DND-41 (cell line): ENCODE measurements around the gene MCEE.

ENCODE experiments used
- CTCF ChIP-seq: IDR thresholded peaks from 2 replicates; pipeline ENCODE4 v1.5.1; 2012; ENCODE audit warnings: borderline replicate concordance, low read length, moderate library complexity, mild to moderate bottlenecking; ENCODE audit not compliant: poor library complexity, severe bottlenecking; ENCODE audit errors: extremely low read depth
- EZH2 ChIP-seq: IDR thresholded peaks from 3 replicates; pipeline ENCODE4 v1.6.1; 2012; ENCODE audit warnings: borderline replicate concordance, low read depth, mild to moderate bottlenecking, moderate library complexity, low read length, inconsistent platforms; ENCODE audit not compliant: severe bottlenecking

- TF ChIP-seq CTCF (no peak), EZH2 (no peak)
Observed at GRCh38 chr2:71067567-71068217, 62.3 kb downstream of the MCEE start.
